Type B pancreatic cell (in vitro differentiated cells): ENCODE measurements around the gene CSTPP1. TPM values are rescaled to one million over a fixed set of nuclear protein-coding genes. Genes with fewer than 3 reads are reported as not detected.

ENCODE experiments used
- DNase-seq: peaks from one replicate; pipeline ENCODE4 v3.0.0; 2021; ENCODE audit warnings: mixed read lengths; ENCODE audit not compliant: unreplicated experiment; ENCODE audit errors: extremely low spot score
- H3K27ac Mint-ChIP-seq: 2 replicates; pipeline ENCODE4 v1.8.0; 2021; ENCODE audit warnings: mild to moderate bottlenecking, mixed read lengths
- H3K27me3 Mint-ChIP-seq: 2 replicates; pipeline ENCODE4 v1.8.0; 2021; ENCODE audit warnings: mixed read lengths
- H3K36me3 Mint-ChIP-seq: 2 replicates; pipeline ENCODE4 v1.8.0; 2021; ENCODE audit warnings: mixed read lengths
- H3K4me1 Mint-ChIP-seq: one replicate; pipeline ENCODE4 v1.8.0; 2021; ENCODE audit warnings: mixed read lengths; ENCODE audit not compliant: unreplicated experiment
- H3K4me3 Mint-ChIP-seq: 2 replicates; pipeline ENCODE4 v1.8.0; 2021; ENCODE audit warnings: mild to moderate bottlenecking, mixed read lengths
- H3K9me3 Mint-ChIP-seq: 2 replicates; pipeline ENCODE4 v1.8.0; 2021; ENCODE audit warnings: mixed read lengths
- CTCF ChIP-seq: fragments of 200-600 bp; sonication (generic); conservative IDR thresholded peaks from 2 replicates; pipeline ENCODE4 v1.5.0; 2021; ENCODE audit warnings: antibody characterized with exemption, mild to moderate bottlenecking
- long read RNA-seq: library from polyadenylated mRNA; unstranded; transcript quantifications from one replicate; pipeline ENCODE4 v2.0.0, GENCODE V29; 2020
- total RNA-seq: library from RNA; stranded (reverse); gene quantifications from 2 replicates; pipeline ENCODE4 v1.2.1, GENCODE V29; 2021; ENCODE audit warnings: low replicate concordance

Gene CSTPP1
- total RNA-seq = 34.0 and 44.4 TPM in 2 replicates
- long read RNA-seq, transcript C11orf49-204 (8 exons, 1,916 nt) = minor isoform, 7 of 156 reads
- long read RNA-seq, transcript C11orf49-202 (9 exons, 1,651 nt) = minor isoform, 7 of 156 reads
- long read RNA-seq, transcript C11orf49-207 (8 exons, 1,527 nt) = minor isoform, 12 of 156 reads
- long read RNA-seq, transcript C11orf49-201 (9 exons, 1,645 nt) = major isoform, 89 of 156 reads
- long read RNA-seq, partial matches to known transcripts = 6 of 156 reads
- long read RNA-seq, other reads (novel, unspliced or antisense) = 25 of 156 reads

- Mint-ChIP-seq H3K9me3 (no peaks in the 10 kb centered on the region), H3K36me3 (peaks cover 8% of the 10 kb centered on the region), H3K4me3 (peak within 1 kb of the TSS; percentile 99), H3K4me1 (peaks cover 12% of the 10 kb centered on the region), H3K27me3 (no peaks in the 10 kb centered on the region), H3K27ac (peak within 1 kb of the TSS; percentile 96)
- DNase-seq = peak; percentile 92
- TF ChIP-seq CTCF = no peak
These were observed at the start of gene CSTPP1 for GRCh38 chr11:46936138-46937110. Gene CSTPP1, plus strand, starts transcription at chr11:46936761. Its CDS starts 45 bp downstream, at chr11:46936806.

- no peak for TF ChIP-seq CTCF
- no peaks in the 10 kb centered on the region for H3K27me3 Mint-ChIP-seq
- no peak overlapping the region for H3K27ac Mint-ChIP-seq
- DNase-seq = no peak
- no peaks in the 10 kb centered on the region for H3K9me3 Mint-ChIP-seq
- H3K4me3 Mint-ChIP-seq = no peak overlapping the region
- peaks cover 13% of the 10 kb centered on the region for H3K36me3 Mint-ChIP-seq
- peaks cover 3% of the 10 kb centered on the region for H3K4me1 Mint-ChIP-seq
These were observed 47.9 kb upstream of the CSTPP1 start for GRCh38 chr11:46888636-46889035.

GRCh38 chr11:46889251-46889650, 47.3 kb upstream of the CSTPP1 start:
- H3K9me3 Mint-ChIP-seq = no peaks in the 10 kb centered on the region
- H3K4me3 Mint-ChIP-seq = no peak overlapping the region
- H3K27ac Mint-ChIP-seq = no peak overlapping the region
- peaks cover 9% of the 10 kb centered on the region for H3K36me3 Mint-ChIP-seq
- TF ChIP-seq CTCF = no peak
- peaks cover 3% of the 10 kb centered on the region for H3K4me1 Mint-ChIP-seq
- no peaks in the 10 kb centered on the region for H3K27me3 Mint-ChIP-seq
- DNase-seq = no peak

- no peaks in the 10 kb centered on the region for H3K9me3 Mint-ChIP-seq
- peak; percentile 89 for TF ChIP-seq CTCF
- peaks cover 3% of the 10 kb centered on the region for H3K4me1 Mint-ChIP-seq
- peaks cover 9% of the 10 kb centered on the region for H3K36me3 Mint-ChIP-seq
- no peak for DNase-seq
- no peaks in the 10 kb centered on the region for H3K27me3 Mint-ChIP-seq
- H3K27ac Mint-ChIP-seq = no peak overlapping the region
- no peak overlapping the region for H3K4me3 Mint-ChIP-seq
These were observed 46.7 kb upstream of the CSTPP1 start for GRCh38 chr11:46889689-46890475.

GRCh38 chr11:46890665-46891064, 45.9 kb upstream of the CSTPP1 start:
- no peak for DNase-seq
- Mint-ChIP-seq H3K4me3 (no peak overlapping the region), H3K27me3 (no peaks in the 10 kb centered on the region), H3K4me1 (peaks cover 3% of the 10 kb centered on the region), H3K9me3 (no peaks in the 10 kb centered on the region), H3K36me3 (peaks cover 9% of the 10 kb centered on the region), H3K27ac (no peak overlapping the region)
- no peak for TF ChIP-seq CTCF
